T1000 (cell line): ENCODE data around the gene FRG2C.
A peak's percentile ranks its signal among the peaks of the same experiment; 100 is the strongest.
"Not testable (repeated sequence)": the region's sequence is repeated elsewhere in the genome, so short reads cannot be mapped to it uniquely, and the experiment has no call there.

Source experiments
- DNase-seq: peaks from one replicate; lab custom pipeline; 2025; ENCODE audit warnings: mixed read lengths; lab: John Stamatoyannopoulos, UW

FRG2C gene

DNA sequence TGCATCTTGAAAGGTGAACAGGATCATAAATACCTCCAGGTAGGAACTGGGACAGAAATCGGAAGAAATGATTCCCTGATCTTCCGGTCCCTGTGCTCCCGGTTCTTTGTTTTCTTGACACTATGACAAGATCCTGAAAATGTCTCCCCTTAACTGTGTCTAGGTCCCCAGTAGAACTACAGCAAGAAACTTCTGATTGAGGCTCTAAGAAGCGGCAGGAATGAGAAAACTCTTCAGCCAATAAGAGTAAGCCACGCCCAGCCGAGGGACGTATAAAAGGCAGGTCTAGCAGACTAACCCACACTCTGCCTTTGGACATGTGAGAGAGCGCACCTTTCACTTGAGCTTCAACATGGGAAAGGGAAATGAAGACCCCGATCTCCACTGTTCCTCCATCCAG, at the start of gene FRG2C:
Gene FRG2C, plus strand, starts transcription at position 301 of the 400 bp plus-strand sequence. Its CDS starts 52 bp downstream, at position 353.
- not testable (repeated sequence) for DNase-seq

DNA sequence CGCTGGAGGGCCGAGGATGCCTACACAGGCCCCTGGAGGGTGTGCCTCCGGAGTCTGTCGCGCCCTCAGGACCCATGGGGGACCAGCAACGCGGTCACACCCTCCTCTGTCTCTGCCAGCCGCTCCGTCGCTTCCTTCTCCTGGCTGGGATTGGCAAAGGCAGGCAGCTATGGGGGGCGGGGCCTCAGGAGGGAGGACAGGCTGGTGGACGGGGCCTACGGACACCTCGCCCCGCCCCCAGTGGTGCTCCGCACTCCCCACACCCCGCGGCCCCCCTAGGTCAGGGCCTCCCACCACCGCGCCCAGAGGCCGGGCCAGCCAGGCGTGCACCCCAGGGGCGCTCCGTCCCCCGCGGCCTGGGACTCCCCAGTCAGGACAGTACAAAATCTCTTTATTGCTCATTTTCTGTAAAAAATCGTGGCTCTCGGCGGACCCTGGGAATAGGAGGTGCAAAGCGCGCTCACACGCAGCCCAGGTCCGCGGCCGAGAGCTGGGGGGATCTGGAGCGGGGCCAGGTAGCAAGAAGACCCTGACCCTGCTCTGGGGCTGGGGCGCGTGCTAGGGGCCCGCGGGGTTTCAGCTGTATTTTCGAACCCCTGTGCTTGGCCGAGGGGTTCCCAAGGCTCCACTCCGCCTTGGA, 45.3 kb upstream of the FRG2C start:
- DNase-seq: peak; percentile 69

DNA sequence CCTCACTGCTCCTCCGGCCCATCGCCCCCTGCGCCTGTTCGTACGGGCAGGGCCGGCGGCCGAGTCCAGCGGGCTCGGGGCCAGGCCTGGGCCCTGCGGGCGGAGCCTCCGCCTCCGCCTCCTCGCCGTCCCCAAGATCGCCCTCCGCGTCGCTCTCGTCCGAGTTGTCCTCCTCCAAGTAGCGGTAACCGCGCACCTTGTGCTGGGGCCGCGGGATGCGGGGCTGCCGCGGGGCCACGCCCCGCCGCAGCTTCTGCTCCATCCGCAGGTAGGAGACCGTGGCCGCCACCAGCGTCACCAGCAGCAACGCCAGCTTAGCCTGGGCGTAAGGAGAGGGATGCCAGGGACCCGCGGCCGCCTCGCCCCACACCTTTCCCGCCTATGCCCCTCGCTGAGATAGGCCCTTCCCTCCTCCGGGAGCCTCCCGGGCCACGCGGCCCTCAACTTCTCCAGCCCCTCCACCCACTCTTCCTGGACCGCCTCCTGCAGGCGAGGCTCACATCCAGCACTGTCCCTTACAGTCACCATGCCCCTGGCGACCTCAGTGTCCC, 44.6 kb upstream of the FRG2C start:
- DNase-seq: not testable (repeated sequence)

DNA sequence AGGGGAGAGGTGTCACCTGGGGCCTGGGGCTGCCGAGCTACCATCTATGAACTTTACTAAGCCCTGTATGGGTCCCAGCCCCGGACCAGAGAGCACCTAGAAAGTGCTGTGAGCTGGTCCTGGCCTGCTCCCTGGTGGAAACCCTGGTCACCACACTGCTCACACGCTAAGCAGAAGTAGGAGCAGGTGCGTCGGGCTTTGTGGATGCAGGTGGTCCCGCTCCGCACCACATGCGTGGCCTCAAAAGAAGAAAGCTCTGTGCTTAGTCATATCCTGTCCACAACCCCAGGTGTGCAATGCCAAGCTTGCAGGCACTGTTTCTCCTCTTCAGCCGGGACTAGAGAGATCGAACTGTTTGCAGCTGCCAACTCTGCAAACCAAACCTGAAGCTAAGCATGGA, 42.4 kb upstream of the FRG2C start:
- DNase-seq: not testable (repeated sequence)

DNA sequence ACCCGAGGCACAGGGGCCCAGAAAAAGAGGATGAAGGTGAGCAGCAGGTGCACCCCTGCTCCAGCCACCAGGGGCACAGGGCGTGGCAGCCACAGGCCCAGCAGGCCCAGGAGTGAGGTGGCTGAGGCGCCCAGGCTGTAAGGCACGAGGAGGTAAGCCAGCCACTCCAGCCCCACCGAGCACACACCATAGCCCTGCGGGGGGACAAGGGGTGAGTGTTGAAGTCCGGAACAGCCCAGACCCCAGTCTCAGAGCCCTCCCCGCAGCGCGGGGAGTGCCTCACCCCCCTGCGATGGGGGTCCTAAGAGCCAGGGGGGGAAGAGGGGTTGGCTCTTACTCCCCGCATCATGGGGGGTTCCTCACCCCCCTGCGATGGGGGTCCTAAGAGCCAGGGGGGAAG, 40.5 kb upstream of the FRG2C start:
- DNase-seq: not testable (repeated sequence)

DNA sequence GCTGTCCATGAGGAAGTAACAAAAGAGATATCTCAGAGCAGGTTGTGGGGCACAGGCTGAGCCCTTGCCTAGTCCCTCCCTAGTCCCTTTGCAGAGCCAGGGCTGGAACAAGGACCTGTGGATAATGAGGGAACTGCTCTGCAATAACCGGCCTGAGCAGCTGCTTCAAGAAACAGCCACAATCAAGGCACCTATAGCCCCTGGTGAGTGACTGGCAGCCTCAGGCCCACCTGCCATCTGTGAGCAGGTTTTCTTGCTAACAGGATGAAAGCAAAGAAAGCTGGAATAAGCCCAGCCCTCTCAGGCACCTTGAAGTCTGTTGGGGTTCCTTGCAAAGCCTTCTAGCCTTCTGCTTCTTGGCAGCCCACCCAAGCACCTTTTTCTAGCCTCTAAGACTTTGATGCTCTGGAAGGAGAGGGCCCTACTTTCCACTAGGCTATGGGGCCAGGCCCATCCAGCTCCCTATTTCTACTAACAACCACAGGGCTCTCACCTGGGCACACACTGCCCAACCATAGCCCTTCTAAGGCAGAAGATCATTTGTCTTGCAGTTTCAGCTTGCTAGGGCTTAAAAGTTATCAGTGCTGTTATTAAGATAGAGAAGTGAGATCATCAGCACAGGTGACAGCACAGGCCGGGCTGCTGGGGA, 33.1 kb upstream of the FRG2C start:
- not testable (repeated sequence) for DNase-seq

DNA sequence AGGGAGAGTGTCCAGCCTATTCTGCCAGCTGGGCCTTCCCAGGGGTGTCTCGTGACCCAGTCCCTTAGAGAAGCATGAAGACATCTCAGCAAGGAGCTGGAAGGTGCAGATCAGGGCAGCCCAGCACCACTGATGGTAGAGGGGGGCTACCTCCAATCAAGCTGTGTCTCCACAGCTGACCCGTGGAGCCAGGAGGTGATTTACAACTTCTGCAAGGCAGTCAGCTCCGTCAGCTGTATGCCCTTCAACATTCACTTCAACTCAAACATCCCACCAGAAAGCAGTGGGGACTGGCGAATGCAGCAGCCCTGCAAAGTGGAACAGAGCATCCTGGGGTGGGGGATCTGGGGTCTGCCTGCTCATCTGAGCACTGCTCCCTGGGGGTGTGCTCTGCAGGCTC, 32.6 kb upstream of the FRG2C start:
- no peak for DNase-seq

DNA sequence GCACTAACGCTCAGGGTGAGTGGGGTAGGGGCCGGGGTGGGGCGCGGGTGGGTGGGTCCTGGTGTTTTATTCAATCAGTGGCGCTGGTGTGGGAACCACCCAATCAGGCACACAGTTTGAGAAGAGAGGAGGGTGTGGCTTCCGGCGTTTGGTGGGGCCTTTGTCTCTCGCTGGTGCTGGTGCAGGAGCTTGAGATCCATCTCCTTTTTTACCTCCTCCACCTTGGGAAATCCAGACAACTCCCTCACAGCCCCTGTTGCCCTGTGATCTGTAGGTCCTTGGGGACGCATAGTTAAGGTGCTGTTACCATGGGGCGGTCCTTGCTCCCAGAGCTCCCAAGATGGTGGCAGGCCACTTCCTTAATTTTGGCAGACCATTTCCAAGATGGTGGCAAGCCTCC, 25.2 kb upstream of the FRG2C start:
- DNase-seq: not testable (repeated sequence)

DNA sequence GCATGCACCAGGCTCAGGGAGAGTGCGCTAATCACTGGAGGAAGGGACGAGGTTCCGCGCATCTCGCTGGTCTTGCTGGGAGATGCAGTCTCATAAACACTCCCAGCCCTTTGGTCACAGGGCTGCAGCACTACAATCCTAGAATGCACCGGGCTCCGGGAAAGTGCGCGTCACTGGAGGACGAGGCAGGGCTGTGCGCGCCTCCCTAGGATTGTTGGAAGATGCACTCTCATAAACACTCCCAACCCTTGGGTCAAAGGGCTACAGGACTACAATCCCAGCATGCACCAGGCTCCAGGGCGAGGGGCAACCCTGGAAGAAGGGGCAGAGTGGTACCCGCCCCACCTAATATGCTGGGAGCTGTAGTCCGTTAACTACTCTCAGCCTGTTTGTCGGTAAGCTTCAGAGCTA, 23.0 kb upstream of the FRG2C start:
- DNase-seq: not testable (repeated sequence)

DNA sequence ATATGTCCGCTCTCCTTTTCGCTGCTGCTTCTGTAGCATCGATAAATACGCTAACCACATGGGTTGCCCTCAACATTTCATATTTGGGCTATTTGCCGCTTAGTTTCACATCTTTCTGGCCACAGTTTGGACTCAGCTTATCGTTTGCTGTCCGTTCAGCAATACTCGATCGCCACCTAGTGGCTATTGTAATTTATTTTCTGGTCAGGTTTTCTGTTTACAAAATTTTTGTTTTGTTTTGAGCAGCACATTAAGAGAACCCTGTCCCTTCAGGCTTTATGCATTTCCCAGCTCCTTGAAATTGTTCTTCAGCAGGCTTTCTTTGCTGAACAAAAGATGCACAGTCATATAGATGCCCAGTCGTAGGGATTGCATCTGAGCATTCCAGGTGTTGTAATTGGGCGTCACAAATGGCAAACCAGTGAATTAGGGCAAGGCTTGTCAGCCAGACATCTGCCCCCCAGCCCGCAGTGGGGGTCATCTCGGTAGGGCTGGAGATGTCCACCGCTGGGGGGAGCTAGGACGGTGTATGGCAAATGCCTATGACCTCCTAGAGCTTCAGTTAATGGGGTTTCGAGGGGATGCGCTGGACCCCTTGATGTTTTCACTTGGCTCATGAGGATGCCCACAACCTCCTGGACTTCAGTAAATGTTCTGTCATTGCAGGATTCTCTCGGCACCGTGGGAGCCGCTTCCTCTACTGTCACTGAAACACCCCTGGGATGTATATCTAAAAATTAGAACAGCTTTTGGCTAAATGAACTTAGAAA, 20.9 kb upstream of the FRG2C start:
- not testable (repeated sequence) for DNase-seq

DNA sequence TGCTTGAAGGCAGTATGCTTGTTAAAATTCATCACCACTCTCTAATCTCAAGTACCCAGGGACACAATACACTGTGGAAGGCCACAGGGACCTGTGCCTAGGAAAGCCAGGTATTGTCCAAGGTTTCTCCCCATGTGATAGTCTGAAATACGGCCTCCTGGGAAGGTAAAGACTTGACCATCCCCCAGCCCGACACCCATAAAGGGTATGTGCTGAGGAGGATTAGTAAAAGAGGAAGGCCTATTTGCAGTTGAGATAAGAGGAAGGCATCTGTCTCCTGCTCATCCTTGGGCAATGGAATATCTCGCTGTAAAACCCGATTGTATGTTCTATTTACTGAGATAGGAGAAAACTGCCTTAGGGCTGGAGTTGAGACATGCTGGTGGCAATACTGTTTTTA, 18.6 kb upstream of the FRG2C start:
- DNase-seq: not testable (repeated sequence)

DNA sequence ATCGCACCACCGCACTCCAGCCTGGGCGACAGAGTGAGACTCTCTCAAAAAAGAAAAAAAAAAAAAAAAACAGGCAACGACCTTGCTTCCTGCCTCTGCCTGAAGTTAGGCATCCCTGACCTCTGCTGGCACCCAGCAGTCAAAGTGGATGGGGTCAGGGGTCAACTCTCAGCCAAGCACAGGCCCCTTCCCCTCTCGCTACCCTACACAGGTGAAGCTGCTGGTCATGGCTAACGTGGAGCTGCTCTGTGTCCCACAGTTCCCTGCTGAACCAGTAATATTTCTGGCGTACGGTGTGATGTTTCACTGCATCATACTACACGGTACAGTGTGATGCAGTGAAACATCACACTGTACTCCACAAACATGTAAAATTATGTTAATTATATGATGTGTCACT, 13.9 kb upstream of the FRG2C start:
- DNase-seq: no peak

DNA sequence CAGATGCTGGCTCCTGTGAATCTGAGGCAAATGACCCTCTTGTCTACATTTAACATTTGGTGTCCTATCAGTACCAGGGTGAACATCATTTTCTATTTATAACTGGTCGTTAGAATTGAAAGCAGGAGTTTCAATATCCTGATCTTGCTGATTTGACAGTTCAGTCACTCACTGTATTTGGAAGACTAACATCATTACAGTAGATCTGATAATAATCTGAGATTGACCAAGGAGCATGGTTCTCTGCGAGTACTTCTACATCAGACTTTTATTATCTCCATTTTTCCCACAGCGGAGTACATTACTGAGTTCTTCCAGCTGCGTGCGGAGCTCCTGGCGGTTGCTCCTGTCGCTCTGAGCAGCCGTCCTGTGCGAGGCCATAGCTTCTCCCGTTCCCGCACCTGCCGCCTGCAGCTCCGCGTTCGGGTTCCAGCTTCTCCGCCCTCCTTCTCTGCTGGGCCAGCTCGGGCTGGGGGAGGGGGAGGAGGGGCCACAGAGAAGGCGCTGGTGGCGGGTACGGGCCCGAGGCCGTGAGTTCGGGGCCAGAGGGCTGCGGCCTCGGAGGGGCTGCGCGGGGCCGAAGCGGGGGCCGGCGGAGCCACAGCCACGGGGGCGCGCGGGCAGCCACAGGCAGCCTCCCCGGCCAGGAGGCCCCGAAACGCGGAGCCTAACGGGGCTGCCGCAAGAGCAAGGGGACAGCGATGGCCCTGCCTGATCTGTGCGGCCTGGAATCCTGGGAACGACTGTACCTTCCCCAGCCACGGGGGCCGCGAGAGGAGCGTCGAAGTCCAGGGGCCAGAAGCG, 8.8 kb upstream of the FRG2C start:
- not testable (repeated sequence) for DNase-seq

DNA sequence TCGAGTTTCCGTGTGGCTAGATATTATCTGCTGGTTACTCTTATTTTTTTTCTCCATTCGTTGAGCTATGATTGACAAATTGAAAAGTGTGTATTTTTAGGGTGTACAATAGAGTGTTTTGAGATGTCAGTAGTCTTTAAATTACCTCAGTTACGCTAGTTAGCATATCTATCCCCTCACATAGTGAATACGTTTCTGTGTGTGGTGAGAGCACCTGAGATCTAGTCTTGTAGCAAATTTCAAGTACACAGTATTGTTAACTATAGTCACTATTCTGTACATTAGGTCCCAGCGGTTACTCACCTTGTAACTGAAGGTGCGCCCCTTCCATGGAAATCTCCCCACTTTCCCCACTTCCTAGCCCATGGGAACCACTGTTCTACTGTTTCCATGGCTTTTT, 8.2 kb upstream of the FRG2C start:
- DNase-seq: not testable (repeated sequence)

DNA sequence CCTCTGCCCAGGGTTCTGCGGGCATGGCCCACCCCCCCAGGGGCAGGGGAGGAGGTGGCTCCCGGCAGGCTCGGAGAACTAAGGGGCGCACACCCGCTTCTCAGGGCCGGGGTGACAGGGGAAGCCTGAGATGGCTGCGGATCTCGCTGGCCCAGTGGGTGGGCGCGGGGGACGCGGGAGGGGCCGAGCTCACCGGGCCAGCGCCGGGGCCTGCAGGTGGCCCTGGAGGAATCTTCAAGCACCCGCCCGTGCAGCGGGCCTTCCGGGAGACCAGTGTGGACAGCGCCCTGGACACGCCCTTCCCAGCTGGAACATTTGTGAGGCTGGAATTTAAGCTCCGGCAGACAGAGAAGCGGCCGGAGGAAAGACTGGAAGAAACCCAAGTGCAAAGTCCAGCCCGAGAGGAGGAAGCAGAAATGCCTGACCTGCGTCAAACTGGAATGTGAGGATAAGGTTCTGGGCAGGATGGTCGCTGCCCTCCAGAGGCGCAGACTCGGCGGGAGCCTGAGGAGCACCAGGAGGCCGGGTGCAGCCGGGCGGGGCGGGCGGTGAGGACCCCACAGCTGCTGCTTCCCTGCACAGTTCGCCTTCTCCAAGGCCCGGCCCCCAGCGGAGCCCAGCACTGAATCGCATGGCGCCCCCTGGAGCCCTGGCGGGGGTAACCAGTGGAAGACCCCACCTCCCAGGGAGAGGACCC, 5.6 kb upstream of the FRG2C start:
- not testable (repeated sequence) for DNase-seq

DNA sequence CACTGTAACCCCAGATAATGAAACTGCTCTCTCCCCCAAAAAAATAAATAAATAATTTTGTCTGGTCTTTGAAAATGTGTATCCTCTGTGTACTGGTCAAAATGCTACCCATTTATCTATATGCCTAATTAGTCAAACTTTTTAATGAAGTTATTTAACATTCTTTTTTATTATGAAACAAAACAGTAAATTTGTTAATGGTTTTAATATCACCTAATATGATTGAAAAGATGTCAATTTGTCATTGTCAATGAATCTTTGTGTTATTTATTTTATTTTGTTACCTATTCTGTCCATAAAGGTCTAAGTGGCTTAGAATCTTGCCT, 5.1 kb upstream of the FRG2C start:
- DNase-seq: not testable (repeated sequence)

DNA sequence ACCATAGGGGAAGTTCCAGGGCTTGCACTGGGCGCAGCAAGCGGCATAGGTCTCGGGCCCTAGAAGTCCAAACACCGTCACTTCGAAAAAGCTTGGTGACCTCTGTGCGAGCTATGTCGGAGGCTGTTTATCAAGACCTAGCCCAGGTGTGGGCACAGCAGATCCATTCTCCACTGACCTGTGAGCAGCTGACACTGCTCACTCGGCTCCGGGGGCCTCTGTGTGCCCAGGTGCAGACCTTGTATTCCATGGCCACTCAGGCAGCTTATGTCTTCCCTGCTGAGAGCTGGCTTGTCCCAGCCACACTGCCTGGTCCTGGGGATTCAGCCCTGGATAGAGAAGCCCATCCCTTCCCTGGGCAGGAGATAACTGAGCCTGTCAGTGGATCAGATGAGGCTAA, 1.5 kb downstream of the FRG2C start:
- DNase-seq: not testable (repeated sequence)

DNA sequence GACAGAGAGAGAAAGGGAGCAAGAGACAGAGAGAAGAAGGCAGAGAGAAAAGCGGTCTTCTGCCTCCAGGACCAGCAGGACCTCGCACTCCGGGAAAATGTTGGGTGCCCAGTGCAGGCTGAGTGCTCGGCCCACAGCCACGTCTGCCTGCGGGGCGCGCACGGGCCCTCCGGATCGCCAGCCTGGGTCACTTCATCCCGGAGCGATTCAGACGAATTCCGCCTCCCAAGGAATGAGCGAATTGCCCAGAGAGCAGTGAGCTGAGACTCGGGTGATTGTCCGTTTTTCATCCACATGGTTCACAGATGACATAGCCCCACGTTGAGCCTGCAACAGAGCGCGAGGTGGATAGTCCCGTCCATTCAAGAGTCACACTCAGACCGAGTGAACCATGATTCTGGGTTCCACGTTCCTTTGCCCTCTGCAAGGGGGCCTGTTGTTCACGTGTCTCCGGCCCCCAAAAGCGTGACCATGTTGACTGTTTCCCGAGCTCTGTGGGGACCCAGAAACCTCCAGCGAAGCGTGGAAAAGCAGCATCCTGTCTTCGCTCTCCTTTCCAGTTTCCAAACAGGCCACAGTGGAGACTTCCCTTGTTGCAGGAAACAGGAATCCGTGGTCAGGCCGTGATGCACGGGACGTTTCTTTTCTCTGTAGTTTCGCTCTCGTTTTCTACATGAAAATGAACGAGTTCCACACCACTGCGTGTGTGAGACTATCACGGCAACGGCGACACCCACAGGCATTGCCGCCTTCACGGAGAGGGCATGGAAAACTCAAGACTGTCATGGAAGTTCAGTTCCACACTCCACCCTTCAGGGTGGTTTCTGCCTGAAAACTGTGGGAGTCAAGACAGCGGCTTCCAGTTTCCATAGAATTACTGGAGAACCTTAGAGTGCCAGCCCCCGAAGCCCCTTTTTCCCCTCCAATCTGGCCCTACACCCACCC, 3.9 kb downstream of the FRG2C start:
- not testable (repeated sequence) for DNase-seq

DNA sequence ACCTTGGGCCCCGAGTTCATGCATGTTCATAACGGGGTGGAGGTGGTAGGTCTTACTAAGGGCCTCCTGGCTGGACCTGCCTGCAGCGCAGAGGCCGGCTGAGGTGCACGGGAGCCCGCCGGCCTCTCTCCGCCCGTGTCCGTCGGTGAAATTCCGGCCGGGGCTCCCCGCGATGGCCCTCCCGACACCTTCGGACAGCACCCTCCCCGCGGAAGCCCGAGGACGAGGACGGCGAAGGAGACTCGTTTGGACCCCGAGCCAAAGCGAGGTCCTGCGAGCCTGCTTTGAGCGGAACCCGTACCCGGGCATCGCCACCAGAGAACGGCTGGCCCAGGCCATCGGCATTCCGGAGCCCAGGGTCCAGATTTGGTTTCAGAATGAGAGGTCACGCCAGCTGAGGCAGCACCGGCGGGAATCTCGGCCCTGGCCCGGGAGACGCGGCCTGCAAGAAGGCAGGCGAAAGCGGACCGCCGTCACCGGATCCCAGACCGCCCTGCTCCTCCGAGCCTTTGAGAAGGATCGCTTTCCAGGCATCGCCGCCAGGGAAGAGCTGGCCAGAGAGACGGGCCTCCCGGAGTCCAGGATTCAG, 4.7 kb downstream of the FRG2C start:
- not testable (repeated sequence) for DNase-seq
